Hepatocyte (in vitro differentiated cells): Measurements from ENCODE around the gene WNT6. TPM values are rescaled to one million over a fixed set of nuclear protein-coding genes. Genes with fewer than 3 reads are reported as not detected.
A peak's percentile ranks its signal among the peaks of the same experiment; 100 is the strongest.

Experiments
- DNase-seq: peaks from one replicate; pipeline ENCODE4 v3.0.0-alpha.2; 2016; ENCODE audit warnings: low spot score
- H2AFZ ChIP-seq: fragments of 200-600 bp; sonication (generic); 2 replicates; pipeline ENCODE4 v1.6.0; 2016; ENCODE audit warnings: antibody characterized with exemption, mild to moderate bottlenecking
- H3K27ac ChIP-seq: fragments of 200-600 bp; sonication (generic); 2 replicates; pipeline ENCODE4 v1.5.1; 2016; ENCODE audit warnings: mild to moderate bottlenecking
- H3K27me3 ChIP-seq: fragments of 200-600 bp; sonication (generic); 2 replicates; pipeline ENCODE4 v1.6.1; 2016
- H3K36me3 ChIP-seq: fragments of 200-600 bp; sonication (generic); replicated peaks from 2 replicates; pipeline ENCODE4 v1.5.1; 2016; ENCODE audit warnings: low read depth; ENCODE audit not compliant: insufficient read depth
- H3K4me1 ChIP-seq: fragments of 200-600 bp; sonication (generic); 2 replicates; pipeline ENCODE4 v1.5.1; 2016; ENCODE audit warnings: mild to moderate bottlenecking, moderate library complexity; ENCODE audit not compliant: insufficient read depth
- H3K4me2 ChIP-seq: fragments of 200-600 bp; sonication (generic); 2 replicates; pipeline ENCODE4 v1.6.0; 2016
- H3K4me3 ChIP-seq: fragments of 200-600 bp; sonication (generic); 2 replicates; pipeline ENCODE4 v1.5.1; 2016; ENCODE audit warnings: mild to moderate bottlenecking
- H3K79me2 ChIP-seq: fragments of 200-600 bp; sonication (generic); 2 replicates; pipeline ENCODE4 v1.6.0; 2017; ENCODE audit warnings: mild to moderate bottlenecking
- H3K9me2 ChIP-seq: fragments of 200-600 bp; sonication (generic); replicated peaks from 2 replicates; pipeline ENCODE4 v1.6.0; 2017; ENCODE audit warnings: mild to moderate bottlenecking; ENCODE audit not compliant: insufficient read depth
- H3K9me3 ChIP-seq: fragments of 200-600 bp; sonication (generic); 2 replicates; pipeline ENCODE4 v1.5.1; 2016; ENCODE audit warnings: low read depth, mild to moderate bottlenecking
- H4K20me1 ChIP-seq: fragments of 200-600 bp; sonication (generic); 2 replicates; pipeline ENCODE4 v1.6.0; 2016; ENCODE audit warnings: mild to moderate bottlenecking; ENCODE audit not compliant: insufficient read depth, poor library complexity, severe bottlenecking
- CTCF ChIP-seq: fragments of 200-600 bp; sonication (generic); IDR thresholded peaks from 2 replicates; pipeline ENCODE4 v1.5.1; 2016; ENCODE audit warnings: antibody characterized with exemption, mild to moderate bottlenecking; ENCODE audit not compliant: poor library complexity
- EZH2 ChIP-seq: fragments of 200-600 bp; sonication (generic); IDR thresholded peaks from 2 replicates; pipeline ENCODE4 v1.6.1; 2016; ENCODE audit warnings: antibody characterized with exemption, mild to moderate bottlenecking, borderline replicate concordance
- EZH2phosphoT487 ChIP-seq: fragments of 200-600 bp; sonication (generic); IDR thresholded peaks from one replicate; pipeline ENCODE4 v1.6.1; 2018; ENCODE audit warnings: antibody characterized with exemption, mild to moderate bottlenecking, low read depth, moderate library complexity; ENCODE audit not compliant: unreplicated experiment, severe bottlenecking
- WGBS: methylation state at CpG from one replicate; pipeline ENCODE4 v1.1.6; 2016; ENCODE audit warnings: low lambda C conversion rate; ENCODE audit errors: missing lambda C conversion rate; 5-methylcytosine and 5-hydroxymethylcytosine counted together
- polyA plus RNA-seq: library from polyadenylated mRNA; unstranded; fragments of >200 nt; fragmentation: Nextera tagmentation; extraction: Ambion mirVana; gene quantifications from 2 replicates; pipeline ENCODE4 v1.2.1, GENCODE V29; 2016
- total RNA-seq: library from RNA; depleted of rRNA; stranded (reverse); fragments of >200 nt; gene quantifications from 2 replicates; pipeline ENCODE4 v1.2.3, GENCODE V29; 2014

WNT6 gene
- total and polyA plus RNA-seq, 2 experiments from 2014 or later = 7.1 to 22.8 TPM

GRCh38 chr2:218882866-218883366 lies 23.3 kb downstream of the WNT6 start:
- no peak for DNase-seq
- no peaks in the 10 kb centered on the region for H3K36me3 ChIP-seq
- H3K27me3 ChIP-seq = peaks cover 77% of the 10 kb centered on the region
- no peaks in the 10 kb centered on the region for H3K9me3 ChIP-seq
- no peak overlapping the region for H3K27ac ChIP-seq
- H4K20me1 ChIP-seq = no peaks in the 10 kb centered on the region
- TF ChIP-seq EZH2 = no peak
- no peak for TF ChIP-seq CTCF
- TF ChIP-seq EZH2phosphoT487 = no peak
- peak overlapping the region; percentile 98 for H3K4me2 ChIP-seq
- H3K4me3 ChIP-seq = no peak overlapping the region
- peaks cover 17% of the 10 kb centered on the region for H3K4me1 ChIP-seq
- H3K9me2 ChIP-seq = no peaks in the 10 kb centered on the region
- WGBS = 64% methylated on average over 4 of the region's 4 CpGs
- no peak overlapping the region for H2AFZ ChIP-seq
- no peaks in the 10 kb centered on the region for H3K79me2 ChIP-seq

GRCh38 chr2:218883491-218884490 lies 24.2 kb downstream of the WNT6 start:
- Histone ChIP-seq H3K9me3 (no peaks in the 10 kb centered on the region), H4K20me1 (no peaks in the 10 kb centered on the region), H3K4me3 (peak overlapping the region; percentile 16), H3K36me3 (no peaks in the 10 kb centered on the region), H3K27me3 (peaks cover 70% of the 10 kb centered on the region), H3K27ac (no peak overlapping the region), H2AFZ (peak overlapping the region; percentile 56), H3K79me2 (no peaks in the 10 kb centered on the region), H3K4me2 (peak overlapping the region; percentile 98), H3K4me1 (peaks cover 17% of the 10 kb centered on the region), H3K9me2 (no peaks in the 10 kb centered on the region)
- DNase-seq = peak; percentile 71
- 7% methylated on average over 51 of the region's 89 CpGs for WGBS
- TF ChIP-seq EZH2 = no peak
- TF ChIP-seq EZH2phosphoT487 = peak; percentile 50

- WGBS = 79% methylated on average over 2 of the region's 2 CpGs
- H3K36me3 ChIP-seq = no peaks in the 10 kb centered on the region
- H3K27ac ChIP-seq = no peak overlapping the region
- no peaks in the 10 kb centered on the region for H3K9me3 ChIP-seq
- H2AFZ ChIP-seq = no peak overlapping the region
- peaks cover 62% of the 10 kb centered on the region for H3K27me3 ChIP-seq
- no peaks in the 10 kb centered on the region for H4K20me1 ChIP-seq
- no peaks in the 10 kb centered on the region for H3K79me2 ChIP-seq
- peaks cover 17% of the 10 kb centered on the region for H3K4me1 ChIP-seq
- TF ChIP-seq EZH2 (no peak), EZH2phosphoT487 (no peak), CTCF (no peak)
- no peak overlapping the region for H3K4me2 ChIP-seq
- H3K4me3 ChIP-seq = no peak overlapping the region
- H3K9me2 ChIP-seq = no peaks in the 10 kb centered on the region
- DNase-seq = no peak
Observed at GRCh38 chr2:218884519-218884918, 24.9 kb downstream of the WNT6 start.
